ENCODE measurements around the gene SH3GL2. TPM values are rescaled to one million over a fixed set of nuclear protein-coding genes. Genes with fewer than 3 reads are reported as not detected.

Gene SH3GL2
- total and polyA plus RNA-seq, 3 experiments from 2014 or later = not detected

DNA sequence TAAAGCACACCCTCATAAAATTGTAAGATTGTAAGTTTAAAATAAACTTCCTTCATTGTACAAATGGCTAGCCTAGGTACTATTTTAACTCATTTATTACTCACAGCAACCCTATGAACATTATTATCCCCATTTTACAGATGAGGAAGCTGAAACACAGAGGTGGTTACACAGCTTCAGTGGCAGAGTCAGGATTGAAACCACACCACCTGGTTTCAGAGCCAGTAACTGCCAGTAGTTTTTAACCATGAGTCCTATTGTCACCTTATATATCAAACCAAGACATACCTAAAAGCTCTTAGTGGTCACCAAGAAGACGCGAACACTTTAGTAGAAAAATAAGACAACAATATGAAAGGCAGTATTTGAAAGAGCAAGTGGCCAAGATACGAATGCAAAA, 16.1 kb downstream of the SH3GL2 start:
- POLR2A ChIA-PET = no interaction called here
- Mint-ChIP-seq H3K4me3 (no peak overlapping the region), H3K27me3 (no peaks in the 10 kb centered on the region), H3K27ac (no peak overlapping the region), H3K4me1 (no peaks in the 10 kb centered on the region), H3K36me3 (no peaks in the 10 kb centered on the region), H3K9me3 (peaks cover 0 to 2% (median 2%) of the 10 kb centered on the region in 5 donors)
- Histone ChIP-seq H3K9me3 (ENCODE audit: low read length) (no peaks in the 10 kb centered on the region), H3K4me1 (ENCODE audit: insufficient read depth, low read length) (no peaks in the 10 kb centered on the region), H3K27me3 (ENCODE audit: insufficient read depth, low read length, poor library complexity, severe bottlenecking) (no peaks in the 10 kb centered on the region), H3K36me3 (ENCODE audit: insufficient read depth, low read length) (no peaks in the 10 kb centered on the region), H3K4me3 (ENCODE audit: low read length) (no peak overlapping the region), H3K27ac (ENCODE audit: low read depth, low read length) (no peak overlapping the region)
- CTCF ChIA-PET = no interaction called here
- no peak for DNase-seq

DNA sequence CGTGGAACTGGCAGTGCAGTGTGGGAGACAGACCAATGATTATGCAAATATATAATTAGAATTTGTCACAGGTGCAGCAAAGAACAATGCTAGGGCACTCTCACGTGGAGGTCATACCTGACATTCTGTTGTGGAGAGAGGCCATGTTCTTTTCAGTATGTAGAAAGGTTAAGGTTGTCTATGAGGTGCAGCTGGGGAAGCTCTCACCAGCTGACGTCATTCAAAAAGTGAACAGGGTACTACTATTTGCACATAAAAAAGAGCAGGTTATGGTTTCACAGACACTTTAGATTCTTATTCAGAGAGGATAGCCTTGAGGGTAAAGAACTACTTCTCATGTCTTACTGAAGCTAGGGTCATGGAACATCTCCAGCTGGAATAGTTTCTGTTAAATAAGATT, 19.1 kb downstream of the SH3GL2 start:
- CTCF ChIA-PET = no interaction called here
- Mint-ChIP-seq H3K36me3 (no peaks in the 10 kb centered on the region), H3K27ac (no peak overlapping the region), H3K9me3 (peaks cover 0 to 11% (median 4%) of the 10 kb centered on the region in 5 donors), H3K27me3 (no peaks in the 10 kb centered on the region), H3K4me3 (no peak overlapping the region), H3K4me1 (no peaks in the 10 kb centered on the region)
- no peak overlapping the region for H3K27ac ChIP-seq (ENCODE audit: low read depth, low read length)
- POLR2A ChIA-PET = no interaction called here
- H3K36me3 ChIP-seq (ENCODE audit: insufficient read depth, low read length) = no peaks in the 10 kb centered on the region
- DNase-seq = no peak
- no peaks in the 10 kb centered on the region for H3K27me3 ChIP-seq (ENCODE audit: insufficient read depth, low read length, poor library complexity, severe bottlenecking)
- H3K9me3 ChIP-seq (ENCODE audit: low read length) = no peaks in the 10 kb centered on the region
- no peaks in the 10 kb centered on the region for H3K4me1 ChIP-seq (ENCODE audit: insufficient read depth, low read length)
- H3K4me3 ChIP-seq (ENCODE audit: low read length) = no peak overlapping the region

DNA sequence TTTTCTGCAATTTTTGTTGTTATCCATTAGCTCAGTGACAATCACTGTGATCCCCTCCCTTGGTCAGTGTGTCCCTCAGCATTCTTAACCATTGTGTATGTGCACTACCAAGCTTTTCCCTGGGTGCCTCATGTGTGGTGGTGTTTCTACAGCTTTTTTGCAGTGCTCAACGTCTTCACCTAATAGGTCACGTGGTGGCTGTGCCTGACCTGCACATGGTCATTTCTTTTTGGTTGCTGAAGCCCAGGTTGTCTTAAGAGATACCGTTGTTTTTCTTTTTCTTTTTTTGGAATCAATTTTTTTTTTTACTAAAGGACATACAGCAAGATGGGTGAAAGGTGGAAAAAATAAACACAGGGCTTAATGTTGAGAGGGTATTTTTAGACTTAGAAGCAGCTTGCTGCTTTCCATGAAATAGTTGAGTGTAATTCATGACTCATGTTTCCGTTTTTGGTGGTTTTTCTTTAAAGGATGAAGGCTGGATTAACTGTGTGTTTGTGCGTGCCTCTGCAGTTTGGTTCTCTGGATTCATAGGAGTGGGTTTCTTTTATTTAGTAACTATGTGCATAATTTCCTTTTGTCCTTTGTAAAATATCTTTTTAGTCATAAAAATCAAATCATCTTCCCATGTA, 22.2 kb downstream of the SH3GL2 start:
- CTCF ChIA-PET = no interaction called here

DNA sequence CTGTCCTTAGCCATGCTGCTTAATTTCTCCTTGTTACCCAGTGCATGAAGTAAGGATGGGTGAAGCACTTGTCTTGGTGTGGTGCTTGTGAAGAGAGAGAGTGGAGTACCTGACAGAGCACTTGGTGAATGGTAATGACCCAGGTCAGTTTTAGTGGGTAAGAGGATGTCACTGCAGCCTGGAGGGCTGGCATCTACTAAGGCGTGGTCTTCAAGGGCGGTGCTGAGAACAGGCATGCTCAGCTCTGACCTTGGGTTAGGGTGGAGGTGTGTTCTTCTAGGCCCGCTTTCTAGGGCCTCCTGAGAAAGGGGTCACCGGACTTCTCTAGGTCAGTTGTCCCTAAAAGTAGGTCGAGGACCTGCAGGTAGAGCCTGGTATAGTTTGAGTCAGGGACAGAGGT, 25.7 kb downstream of the SH3GL2 start:
- Mint-ChIP-seq H3K27me3 (no peaks in the 10 kb centered on the region), H3K4me1 (no peaks in the 10 kb centered on the region), H3K27ac (no peak overlapping the region), H3K36me3 (no peaks in the 10 kb centered on the region), H3K4me3 (no peak overlapping the region), H3K9me3 (peaks cover 3 to 21% (median 12%) of the 10 kb centered on the region in 5 donors)
- H3K4me3 ChIP-seq (ENCODE audit: low read length) = no peak overlapping the region
- no peaks in the 10 kb centered on the region for H3K27me3 ChIP-seq (ENCODE audit: insufficient read depth, low read length, poor library complexity, severe bottlenecking)
- ChIA-PET CTCF (no interaction called here), POLR2A (no interaction called here)
- no peaks in the 10 kb centered on the region for H3K4me1 ChIP-seq (ENCODE audit: insufficient read depth, low read length)
- no peak overlapping the region for H3K27ac ChIP-seq (ENCODE audit: low read depth, low read length)
- H3K36me3 ChIP-seq (ENCODE audit: insufficient read depth, low read length) = no peaks in the 10 kb centered on the region
- no peaks in the 10 kb centered on the region for H3K9me3 ChIP-seq (ENCODE audit: low read length)
- no peak for DNase-seq

More for the DNA sequence above, 22.2 kb downstream of the SH3GL2 start:
- no peak overlapping the region for H3K27ac Mint-ChIP-seq
- H3K4me1 ChIP-seq (ENCODE audit: insufficient read depth, low read length) = no peaks in the 10 kb centered on the region
- no peaks in the 10 kb centered on the region for H3K27me3 ChIP-seq (ENCODE audit: insufficient read depth, low read length, poor library complexity, severe bottlenecking)
- DNase-seq = no peak
- POLR2A ChIA-PET = no interaction called here
- H3K4me3 ChIP-seq (ENCODE audit: low read length) = no peak overlapping the region
- H3K4me1 Mint-ChIP-seq = no peaks in the 10 kb centered on the region
- H3K36me3 ChIP-seq (ENCODE audit: insufficient read depth, low read length) = no peaks in the 10 kb centered on the region
- H3K9me3 Mint-ChIP-seq = peaks cover 1 to 15% (median 3%) of the 10 kb centered on the region in 5 donors
- H3K27me3 Mint-ChIP-seq = no peaks in the 10 kb centered on the region
- no peak overlapping the region for H3K27ac ChIP-seq (ENCODE audit: low read depth, low read length)
- H3K9me3 ChIP-seq (ENCODE audit: low read length) = no peaks in the 10 kb centered on the region
- no peaks in the 10 kb centered on the region for H3K36me3 Mint-ChIP-seq
- H3K4me3 Mint-ChIP-seq = no peak overlapping the region

DNA sequence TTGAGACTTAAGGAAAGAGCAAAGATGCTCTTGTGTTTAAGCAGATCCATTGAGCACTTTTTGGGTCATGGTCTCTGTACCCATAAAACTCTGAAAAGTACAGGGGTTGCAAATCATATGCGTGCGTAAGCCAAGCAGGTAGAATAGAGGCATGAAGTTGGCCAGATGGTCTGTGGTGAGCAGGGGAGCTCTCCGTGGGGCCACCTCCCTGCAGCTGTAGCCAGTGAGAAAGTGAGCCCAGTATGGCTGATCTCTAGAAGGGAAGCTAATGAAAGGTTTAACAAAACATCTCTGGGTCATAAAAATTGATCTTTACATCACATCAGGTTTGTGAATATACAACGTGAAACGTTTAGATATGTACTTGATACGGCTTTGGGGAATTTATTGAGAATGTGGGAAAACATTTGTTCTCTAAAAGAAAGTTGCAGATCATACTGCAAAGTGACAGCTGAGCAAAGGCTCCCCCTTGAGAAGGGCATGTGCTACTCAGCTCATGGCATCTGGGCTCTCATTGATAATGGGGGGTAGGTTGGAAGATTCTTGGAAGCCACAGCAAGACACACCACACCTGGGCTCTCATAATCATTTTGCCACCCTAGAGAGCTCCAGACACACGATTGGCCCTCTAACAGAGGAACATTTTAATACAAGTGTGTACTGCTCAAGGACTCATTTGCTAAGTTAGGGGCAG, 30.6 kb downstream of the SH3GL2 start:
- Histone ChIP-seq H3K4me3 (ENCODE audit: low read length) (no peak overlapping the region), H3K36me3 (ENCODE audit: insufficient read depth, low read length) (no peaks in the 10 kb centered on the region), H3K4me1 (ENCODE audit: insufficient read depth, low read length) (no peaks in the 10 kb centered on the region), H3K27me3 (ENCODE audit: insufficient read depth, low read length, poor library complexity, severe bottlenecking) (no peaks in the 10 kb centered on the region), H3K27ac (ENCODE audit: low read depth, low read length) (no peak overlapping the region), H3K9me3 (ENCODE audit: low read length) (no peaks in the 10 kb centered on the region)
- Mint-ChIP-seq H3K36me3 (no peaks in the 10 kb centered on the region), H3K27ac (no peak overlapping the region), H3K27me3 (no peaks in the 10 kb centered on the region), H3K4me1 (no peaks in the 10 kb centered on the region), H3K9me3 (peaks cover 4 to 12% (median 5%) of the 10 kb centered on the region in 5 donors), H3K4me3 (no peak overlapping the region)
- CTCF ChIA-PET = no interaction called here
- POLR2A ChIA-PET = no interaction called here
- no peak for DNase-seq

DNA sequence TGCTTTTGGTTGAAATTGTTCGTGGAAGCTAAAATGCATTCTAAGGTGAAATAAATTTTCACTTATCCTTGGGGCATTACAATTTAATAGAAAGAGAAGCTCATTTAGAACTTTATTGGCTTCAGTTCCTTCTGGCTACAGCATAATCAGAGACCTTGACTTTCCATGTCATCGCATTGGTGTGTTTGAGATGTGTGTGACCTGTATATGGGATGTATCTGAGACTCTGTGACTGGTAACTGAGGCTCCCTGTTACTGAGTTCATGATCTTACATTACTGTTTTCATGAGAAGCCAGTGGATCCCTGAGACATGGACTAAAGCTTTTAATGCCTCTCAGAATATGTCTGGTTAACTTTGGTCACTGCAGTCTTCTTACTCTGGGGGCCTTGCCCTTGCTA, 32.5 kb downstream of the SH3GL2 start:
- Histone ChIP-seq H3K4me3 (ENCODE audit: low read length) (no peak overlapping the region), H3K27me3 (ENCODE audit: insufficient read depth, low read length, poor library complexity, severe bottlenecking) (no peaks in the 10 kb centered on the region), H3K4me1 (ENCODE audit: insufficient read depth, low read length) (no peaks in the 10 kb centered on the region), H3K27ac (ENCODE audit: low read depth, low read length) (no peak overlapping the region), H3K36me3 (ENCODE audit: insufficient read depth, low read length) (no peaks in the 10 kb centered on the region), H3K9me3 (ENCODE audit: low read length) (no peaks in the 10 kb centered on the region)
- no peak for DNase-seq
- H3K27ac Mint-ChIP-seq = no peak overlapping the region
- no peaks in the 10 kb centered on the region for H3K27me3 Mint-ChIP-seq
- H3K9me3 Mint-ChIP-seq = peaks cover 5 to 12% (median 5%) of the 10 kb centered on the region in 5 donors
- H3K4me3 Mint-ChIP-seq = no peak overlapping the region
- H3K4me1 Mint-ChIP-seq = no peaks in the 10 kb centered on the region
- CTCF ChIA-PET = no interaction called here
- no peaks in the 10 kb centered on the region for H3K36me3 Mint-ChIP-seq
- POLR2A ChIA-PET = no interaction called here

DNA sequence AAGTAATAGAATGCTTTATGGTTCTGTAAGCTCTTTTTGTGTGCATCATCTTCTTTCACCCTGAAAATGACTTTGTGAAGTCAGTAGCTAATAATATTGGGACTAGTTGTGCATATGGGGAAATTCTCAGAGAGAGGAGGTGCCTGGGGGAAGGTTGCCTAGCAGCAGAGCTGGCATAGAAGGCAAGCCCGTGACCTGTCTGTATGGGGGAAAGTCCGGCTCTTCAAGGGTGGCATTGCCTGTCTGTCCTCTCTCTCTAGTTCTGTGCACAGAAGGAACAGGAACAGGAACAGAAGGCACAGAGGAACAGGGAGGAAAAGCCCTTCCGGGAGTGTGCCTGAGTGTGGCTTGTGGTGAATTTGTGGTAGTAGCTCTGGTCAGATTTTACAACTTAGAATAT, 33.1 kb downstream of the SH3GL2 start:
- Histone ChIP-seq H3K4me1 (ENCODE audit: insufficient read depth, low read length) (no peaks in the 10 kb centered on the region), H3K4me3 (ENCODE audit: low read length) (no peak overlapping the region), H3K27ac (ENCODE audit: low read depth, low read length) (no peak overlapping the region), H3K36me3 (ENCODE audit: insufficient read depth, low read length) (no peaks in the 10 kb centered on the region), H3K27me3 (ENCODE audit: insufficient read depth, low read length, poor library complexity, severe bottlenecking) (no peaks in the 10 kb centered on the region), H3K9me3 (ENCODE audit: low read length) (no peaks in the 10 kb centered on the region)
- ChIA-PET POLR2A (no interaction called here), CTCF (no interaction called here)
- DNase-seq = no peak
- H3K4me3 Mint-ChIP-seq = no peak overlapping the region
- H3K4me1 Mint-ChIP-seq = no peaks in the 10 kb centered on the region
- H3K27me3 Mint-ChIP-seq = no peaks in the 10 kb centered on the region
- H3K9me3 Mint-ChIP-seq = peaks cover 0 to 10% (median 5%) of the 10 kb centered on the region in 5 donors
- no peak overlapping the region for H3K27ac Mint-ChIP-seq
- no peaks in the 10 kb centered on the region for H3K36me3 Mint-ChIP-seq

DNA sequence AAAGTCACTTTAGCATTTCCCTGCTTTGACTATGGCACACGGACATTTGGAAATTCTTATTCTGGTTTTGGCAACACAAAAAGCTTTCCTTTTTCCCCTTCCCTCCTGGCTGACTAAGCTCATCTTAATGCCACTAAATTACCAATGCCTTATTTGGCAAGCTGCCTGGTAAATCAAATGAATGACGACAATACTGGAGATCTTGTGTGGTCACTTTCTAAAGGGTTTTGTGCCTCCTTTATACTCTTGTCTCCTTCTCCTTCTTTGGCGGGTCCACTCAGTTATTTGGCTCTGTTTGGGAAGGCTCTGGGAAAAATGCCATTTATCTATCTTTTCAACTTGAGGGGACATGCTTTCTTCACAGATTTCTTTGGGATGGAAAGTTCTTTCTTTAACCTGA, 34.9 kb downstream of the SH3GL2 start:
- Mint-ChIP-seq H3K27me3 (no peaks in the 10 kb centered on the region), H3K4me3 (no peak overlapping the region), H3K9me3 (peaks cover 0 to 10% (median 7%) of the 10 kb centered on the region in 5 donors), H3K27ac (no peak overlapping the region), H3K36me3 (no peaks in the 10 kb centered on the region), H3K4me1 (no peaks in the 10 kb centered on the region)
- no peaks in the 10 kb centered on the region for H3K36me3 ChIP-seq (ENCODE audit: insufficient read depth, low read length)
- DNase-seq = no peak
- no peaks in the 10 kb centered on the region for H3K9me3 ChIP-seq (ENCODE audit: low read length)
- H3K27ac ChIP-seq (ENCODE audit: low read depth, low read length) = no peak overlapping the region
- no peaks in the 10 kb centered on the region for H3K27me3 ChIP-seq (ENCODE audit: insufficient read depth, low read length, poor library complexity, severe bottlenecking)
- H3K4me1 ChIP-seq (ENCODE audit: insufficient read depth, low read length) = no peaks in the 10 kb centered on the region
- CTCF ChIA-PET = no interaction called here
- POLR2A ChIA-PET = no interaction called here
- H3K4me3 ChIP-seq (ENCODE audit: low read length) = no peak overlapping the region

Data from CD8-positive, alpha-beta memory T cell (primary cell).